ENCODE data around the gene GPHB5. TPM values are rescaled to one million over a fixed set of nuclear protein-coding genes. Genes with fewer than 3 reads are reported as not detected.

GPHB5 gene
- total and polyA plus RNA-seq, 4 donors = not detected

DNA sequence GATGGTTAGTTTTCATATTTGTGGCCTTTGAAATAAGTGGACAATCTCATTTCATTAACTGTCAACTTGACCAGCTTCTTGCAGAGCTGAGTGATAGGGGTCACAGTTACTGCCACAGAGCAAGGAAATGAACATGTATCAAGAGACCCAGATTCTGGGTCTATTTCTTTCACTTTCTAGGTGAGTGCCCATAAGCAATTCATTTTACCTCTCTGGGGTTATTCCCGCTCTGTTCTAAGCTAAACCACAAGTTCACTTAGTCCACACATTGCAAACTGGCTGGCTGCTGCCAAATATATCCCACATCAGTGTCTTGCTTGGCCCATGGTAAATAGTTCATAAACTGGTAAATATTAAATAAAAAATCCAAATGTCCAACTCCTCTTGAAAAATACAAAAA is 29.9 kb downstream of the GPHB5 start:
- TF ChIP-seq SP1 (IDR thresholded peaks at IDR 0.05) (no peak), EGR1 (IDR thresholded peaks at IDR 0.05; ENCODE audit: low read depth in 2 of 2) (no peak), HNF4G (IDR thresholded peaks at IDR 0.05) (no peak), TAF1 (conservative IDR thresholded peaks at IDR 0.05) (no peak), FOXA1 (IDR thresholded peaks at IDR 0.05) (no peak), RXRA (IDR thresholded peaks at IDR 0.05) (no peak), YY1 (IDR thresholded peaks at IDR 0.05) (no peak), NR2F2 (IDR thresholded peaks at IDR 0.05) (no peak), JUND (IDR thresholded peaks at IDR 0.05) (no peak), FOXA2 (IDR thresholded peaks at IDR 0.05) (no peak)
- TF ChIP-seq, protein P1, sequence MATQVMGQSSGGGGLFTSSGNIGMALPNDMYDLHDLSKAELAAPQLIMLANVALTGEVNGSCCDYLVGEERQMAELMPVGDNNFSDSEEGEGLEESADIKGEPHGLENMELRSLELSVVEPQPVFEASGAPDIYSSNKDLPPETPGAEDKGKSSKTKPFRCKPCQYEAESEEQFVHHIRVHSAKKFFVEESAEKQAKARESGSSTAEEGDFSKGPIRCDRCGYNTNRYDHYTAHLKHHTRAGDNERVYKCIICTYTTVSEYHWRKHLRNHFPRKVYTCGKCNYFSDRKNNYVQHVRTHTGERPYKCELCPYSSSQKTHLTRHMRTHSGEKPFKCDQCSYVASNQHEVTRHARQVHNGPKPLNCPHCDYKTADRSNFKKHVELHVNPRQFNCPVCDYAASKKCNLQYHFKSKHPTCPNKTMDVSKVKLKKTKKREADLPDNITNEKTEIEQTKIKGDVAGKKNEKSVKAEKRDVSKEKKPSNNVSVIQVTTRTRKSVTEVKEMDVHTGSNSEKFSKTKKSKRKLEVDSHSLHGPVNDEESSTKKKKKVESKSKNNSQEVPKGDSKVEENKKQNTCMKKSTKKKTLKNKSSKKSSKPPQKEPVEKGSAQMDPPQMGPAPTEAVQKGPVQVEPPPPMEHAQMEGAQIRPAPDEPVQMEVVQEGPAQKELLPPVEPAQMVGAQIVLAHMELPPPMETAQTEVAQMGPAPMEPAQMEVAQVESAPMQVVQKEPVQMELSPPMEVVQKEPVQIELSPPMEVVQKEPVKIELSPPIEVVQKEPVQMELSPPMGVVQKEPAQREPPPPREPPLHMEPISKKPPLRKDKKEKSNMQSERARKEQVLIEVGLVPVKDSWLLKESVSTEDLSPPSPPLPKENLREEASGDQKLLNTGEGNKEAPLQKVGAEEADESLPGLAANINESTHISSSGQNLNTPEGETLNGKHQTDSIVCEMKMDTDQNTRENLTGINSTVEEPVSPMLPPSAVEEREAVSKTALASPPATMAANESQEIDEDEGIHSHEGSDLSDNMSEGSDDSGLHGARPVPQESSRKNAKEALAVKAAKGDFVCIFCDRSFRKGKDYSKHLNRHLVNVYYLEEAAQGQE (IDR thresholded peaks at IDR 0.05) = no peak
- TF ChIP-seq, protein P2, sequence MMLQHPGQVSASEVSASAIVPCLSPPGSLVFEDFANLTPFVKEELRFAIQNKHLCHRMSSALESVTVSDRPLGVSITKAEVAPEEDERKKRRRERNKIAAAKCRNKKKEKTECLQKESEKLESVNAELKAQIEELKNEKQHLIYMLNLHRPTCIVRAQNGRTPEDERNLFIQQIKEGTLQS (IDR thresholded peaks at IDR 0.05) = no peak
- TF ChIP-seq, protein P3, sequence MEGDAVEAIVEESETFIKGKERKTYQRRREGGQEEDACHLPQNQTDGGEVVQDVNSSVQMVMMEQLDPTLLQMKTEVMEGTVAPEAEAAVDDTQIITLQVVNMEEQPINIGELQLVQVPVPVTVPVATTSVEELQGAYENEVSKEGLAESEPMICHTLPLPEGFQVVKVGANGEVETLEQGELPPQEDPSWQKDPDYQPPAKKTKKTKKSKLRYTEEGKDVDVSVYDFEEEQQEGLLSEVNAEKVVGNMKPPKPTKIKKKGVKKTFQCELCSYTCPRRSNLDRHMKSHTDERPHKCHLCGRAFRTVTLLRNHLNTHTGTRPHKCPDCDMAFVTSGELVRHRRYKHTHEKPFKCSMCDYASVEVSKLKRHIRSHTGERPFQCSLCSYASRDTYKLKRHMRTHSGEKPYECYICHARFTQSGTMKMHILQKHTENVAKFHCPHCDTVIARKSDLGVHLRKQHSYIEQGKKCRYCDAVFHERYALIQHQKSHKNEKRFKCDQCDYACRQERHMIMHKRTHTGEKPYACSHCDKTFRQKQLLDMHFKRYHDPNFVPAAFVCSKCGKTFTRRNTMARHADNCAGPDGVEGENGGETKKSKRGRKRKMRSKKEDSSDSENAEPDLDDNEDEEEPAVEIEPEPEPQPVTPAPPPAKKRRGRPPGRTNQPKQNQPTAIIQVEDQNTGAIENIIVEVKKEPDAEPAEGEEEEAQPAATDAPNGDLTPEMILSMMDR (IDR thresholded peaks at IDR 0.05; ENCODE audit: low read depth, low read length, missing input control) = no peak
- TF ChIP-seq, protein P4, sequence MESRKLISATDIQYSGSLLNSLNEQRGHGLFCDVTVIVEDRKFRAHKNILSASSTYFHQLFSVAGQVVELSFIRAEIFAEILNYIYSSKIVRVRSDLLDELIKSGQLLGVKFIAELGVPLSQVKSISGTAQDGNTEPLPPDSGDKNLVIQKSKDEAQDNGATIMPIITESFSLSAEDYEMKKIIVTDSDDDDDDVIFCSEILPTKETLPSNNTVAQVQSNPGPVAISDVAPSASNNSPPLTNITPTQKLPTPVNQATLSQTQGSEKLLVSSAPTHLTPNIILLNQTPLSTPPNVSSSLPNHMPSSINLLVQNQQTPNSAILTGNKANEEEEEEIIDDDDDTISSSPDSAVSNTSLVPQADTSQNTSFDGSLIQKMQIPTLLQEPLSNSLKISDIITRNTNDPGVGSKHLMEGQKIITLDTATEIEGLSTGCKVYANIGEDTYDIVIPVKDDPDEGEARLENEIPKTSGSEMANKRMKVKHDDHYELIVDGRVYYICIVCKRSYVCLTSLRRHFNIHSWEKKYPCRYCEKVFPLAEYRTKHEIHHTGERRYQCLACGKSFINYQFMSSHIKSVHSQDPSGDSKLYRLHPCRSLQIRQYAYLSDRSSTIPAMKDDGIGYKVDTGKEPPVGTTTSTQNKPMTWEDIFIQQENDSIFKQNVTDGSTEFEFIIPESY (IDR thresholded peaks at IDR 0.05) = no peak
- TF ChIP-seq, protein P5, sequence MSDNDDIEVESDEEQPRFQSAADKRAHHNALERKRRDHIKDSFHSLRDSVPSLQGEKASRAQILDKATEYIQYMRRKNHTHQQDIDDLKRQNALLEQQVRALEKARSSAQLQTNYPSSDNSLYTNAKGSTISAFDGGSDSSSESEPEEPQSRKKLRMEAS (IDR thresholded peaks at IDR 0.05) = no peak
- 95% methylated on average over 1 of the region's 1 CpG for WGBS
- no peak for DNase-seq (ENCODE audit: low spot score)
- Histone ChIP-seq H3K4me3 (ENCODE audit: low read depth in 1 of 3, low read length in 3 of 3) (no peak overlapping the region), H3K36me3 (ENCODE audit: control insufficient read depth in 4 of 4, insufficient read depth in 3 of 4, low read depth in 1 of 4, low read length in 3 of 4) (no peaks in the 10 kb centered on the region), H3K9ac (ENCODE audit: low read depth in 1 of 2, low read length in 2 of 2) (no peak overlapping the region), H3K27ac (ENCODE audit: low read depth in 1 of 2, low read length in 2 of 2) (no peak overlapping the region), H3K4me1 (ENCODE audit: control insufficient read depth in 4 of 4, insufficient read depth in 4 of 4, low read length in 3 of 4) (peaks cover 0 to 6% (median 0%) of the 10 kb centered on the region in 4 donors), H3K9me3 (ENCODE audit: control insufficient read depth in 4 of 4, low read length in 3 of 4) (no peaks in the 10 kb centered on the region), H3K27me3 (ENCODE audit: control insufficient read depth in 4 of 4, insufficient read depth in 4 of 4, low read length in 3 of 4) (peaks cover 0 to 4% (median 0%) of the 10 kb centered on the region in 4 donors)
